Endothelial cell of coronary artery (primary cell): ENCODE measurements around the gene CHST11. TPM values are rescaled to one million over a fixed set of nuclear protein-coding genes. Genes with fewer than 3 reads are reported as not detected.

Experiments
- total RNA-seq: library from RNA; depleted of rRNA; stranded (reverse); fragments of >200 nt; gene quantifications from 2 replicates; pipeline ENCODE4 v1.2.3, GENCODE V29; 2014

The CHST11 gene
- 8.7 and 10.3 TPM in 2 replicates for total RNA-seq

DNA sequence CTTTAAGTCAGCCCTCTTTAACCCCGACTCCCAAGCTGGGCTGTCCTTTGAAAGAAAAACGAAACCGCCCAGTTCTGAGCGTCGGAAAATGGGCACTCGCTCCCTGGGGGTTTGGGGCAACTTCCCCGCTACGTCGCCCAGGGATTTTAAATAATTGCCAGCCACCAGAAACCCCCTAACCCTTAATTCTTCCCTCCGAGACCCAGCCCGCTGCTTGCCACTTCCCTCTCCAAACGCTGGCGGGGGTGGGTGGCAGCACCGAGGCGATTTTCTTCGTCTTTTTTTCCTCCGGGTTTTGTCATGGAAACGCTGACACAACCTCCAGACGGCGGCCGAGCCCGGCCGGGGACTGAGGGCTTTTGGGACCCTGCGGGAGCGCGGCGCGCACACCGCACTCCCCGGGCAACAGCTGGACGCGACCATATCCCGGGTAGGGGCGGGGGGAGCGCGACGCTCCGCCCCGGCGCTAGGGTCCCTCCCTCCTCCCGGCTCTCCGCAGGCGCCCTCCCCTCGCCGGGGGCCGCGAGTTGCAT is at the start of gene CHST11:
Gene CHST11 (plus strand): TSS at position 532 of the 533 bp plus-strand sequence.

Other genes starting within 250 kb of the CHST11 start
- gene TXNRD1, start 241.2 kb upstream of the CHST11 start, total RNA-seq = 411 and 1,023 TPM in 2 replicates
- 4.1 and 18.4 TPM in 2 replicates for gene EID3, start 153.2 kb upstream of the CHST11 start, total RNA-seq